ENCODE data around the gene LYPD5.

The LYPD5 gene

GRCh38 chr19:43784241-43784980 lies 17.8 kb downstream of the LYPD5 start:
- H3K36me3 ChIP-seq (ENCODE audit: control insufficient read depth, insufficient read depth, low read length): no peaks in the 10 kb centered on the region
- H3K56ac ChIP-seq (ENCODE audit: low read length): no peak overlapping the region
- no peak overlapping the region for H2AK5ac ChIP-seq (ENCODE audit: low read length)
- no peak overlapping the region for H3K4me3 ChIP-seq (ENCODE audit: low read length)
- H2BK15ac ChIP-seq (replicated peaks; ENCODE audit: low read depth): no peak overlapping the region
- no peaks in the 10 kb centered on the region for H3K79me1 ChIP-seq (ENCODE audit: low read length)
- H3K4me2 ChIP-seq (ENCODE audit: low read length): no peak overlapping the region
- H3K23ac ChIP-seq (ENCODE audit: low read length): no peak overlapping the region
- H3K27ac ChIP-seq (ENCODE audit: low read depth, low read length): no peak overlapping the region
- H4K8ac ChIP-seq (ENCODE audit: low read depth, low read length): no peak overlapping the region
- H3K4ac ChIP-seq (ENCODE audit: low read depth, low read length): no peak overlapping the region
- H2BK120ac ChIP-seq (ENCODE audit: low read depth, low read length): no peak overlapping the region
- no peak overlapping the region for H2BK5ac ChIP-seq (ENCODE audit: low read length)
- DNase-seq: peak; percentile 83
- H3K4me1 ChIP-seq (ENCODE audit: control insufficient read depth, low read depth, low read length): no peaks in the 10 kb centered on the region
- no peaks in the 10 kb centered on the region for H3K79me2 ChIP-seq (ENCODE audit: control insufficient read depth, insufficient read depth, low read length)
- H3K9ac ChIP-seq (ENCODE audit: low read length): no peak overlapping the region
- WGBS (ENCODE audit: extremely low coverage, insufficient coverage, low lambda C conversion rate): no CpG with 5 or more reads among the region's 4 CpGs
- no peaks in the 10 kb centered on the region for H3K27me3 ChIP-seq (ENCODE audit: insufficient read depth, low read length, poor library complexity)
- no peak overlapping the region for H4K5ac ChIP-seq (ENCODE audit: low read length)
- no peak overlapping the region for H3K18ac ChIP-seq (ENCODE audit: low read length)

GRCh38 chr19:43783636-43784035 lies 18.6 kb downstream of the LYPD5 start:
- Histone ChIP-seq H4K8ac (ENCODE audit: low read depth, low read length) (no peak overlapping the region), H3K4ac (ENCODE audit: low read depth, low read length) (no peak overlapping the region), H2BK15ac (replicated peaks; ENCODE audit: low read depth) (no peak overlapping the region), H3K56ac (ENCODE audit: low read length) (no peak overlapping the region), H3K27ac (ENCODE audit: low read depth, low read length) (no peak overlapping the region), H3K27me3 (ENCODE audit: insufficient read depth, low read length, poor library complexity) (no peaks in the 10 kb centered on the region), H3K4me3 (ENCODE audit: low read length) (no peak overlapping the region), H2BK5ac (ENCODE audit: low read length) (no peak overlapping the region), H3K36me3 (ENCODE audit: control insufficient read depth, insufficient read depth, low read length) (no peaks in the 10 kb centered on the region), H3K4me2 (ENCODE audit: low read length) (no peak overlapping the region), H2BK120ac (ENCODE audit: low read depth, low read length) (no peak overlapping the region), H3K9ac (ENCODE audit: low read length) (no peak overlapping the region), H3K79me2 (ENCODE audit: control insufficient read depth, insufficient read depth, low read length) (no peaks in the 10 kb centered on the region), H3K18ac (ENCODE audit: low read length) (no peak overlapping the region), H2AK5ac (ENCODE audit: low read length) (no peak overlapping the region), H3K79me1 (ENCODE audit: low read length) (no peaks in the 10 kb centered on the region), H3K4me1 (ENCODE audit: control insufficient read depth, low read depth, low read length) (no peaks in the 10 kb centered on the region), H4K5ac (ENCODE audit: low read length) (no peak overlapping the region), H3K23ac (ENCODE audit: low read length) (no peak overlapping the region)
- WGBS (ENCODE audit: extremely low coverage, insufficient coverage, low lambda C conversion rate): no CpG with 5 or more reads among the region's 8 CpGs
- no peak for DNase-seq

- H3K9ac ChIP-seq (ENCODE audit: low read length): no peak overlapping the region
- H3K4ac ChIP-seq (ENCODE audit: low read depth, low read length): no peak overlapping the region
- no peaks in the 10 kb centered on the region for H3K27me3 ChIP-seq (ENCODE audit: insufficient read depth, low read length, poor library complexity)
- WGBS (ENCODE audit: extremely low coverage, insufficient coverage, low lambda C conversion rate): no CpG with 5 or more reads among the region's 24 CpGs
- no peak overlapping the region for H2BK120ac ChIP-seq (ENCODE audit: low read depth, low read length)
- no peak for DNase-seq
- H2AK5ac ChIP-seq (ENCODE audit: low read length): no peak overlapping the region
- H3K4me1 ChIP-seq (ENCODE audit: control insufficient read depth, low read depth, low read length): no peaks in the 10 kb centered on the region
- no peak overlapping the region for H2BK15ac ChIP-seq (replicated peaks; ENCODE audit: low read depth)
- no peak overlapping the region for H4K8ac ChIP-seq (ENCODE audit: low read depth, low read length)
- no peak overlapping the region for H4K5ac ChIP-seq (ENCODE audit: low read length)
- H3K18ac ChIP-seq (ENCODE audit: low read length): no peak overlapping the region
- no peaks in the 10 kb centered on the region for H3K36me3 ChIP-seq (ENCODE audit: control insufficient read depth, insufficient read depth, low read length)
- H3K4me2 ChIP-seq (ENCODE audit: low read length): no peak overlapping the region
- H3K56ac ChIP-seq (ENCODE audit: low read length): no peak overlapping the region
- no peak overlapping the region for H3K27ac ChIP-seq (ENCODE audit: low read depth, low read length)
- no peak overlapping the region for H3K4me3 ChIP-seq (ENCODE audit: low read length)
- no peak overlapping the region for H3K23ac ChIP-seq (ENCODE audit: low read length)
- H3K79me2 ChIP-seq (ENCODE audit: control insufficient read depth, insufficient read depth, low read length): no peaks in the 10 kb centered on the region
- H3K79me1 ChIP-seq (ENCODE audit: low read length): no peaks in the 10 kb centered on the region
- no peak overlapping the region for H2BK5ac ChIP-seq (ENCODE audit: low read length)
These were observed 19.5 kb downstream of the LYPD5 start for GRCh38 chr19:43782689-43783231.

GRCh38 chr19:43782311-43782660 lies 20.0 kb downstream of the LYPD5 start:
- H3K4ac ChIP-seq (ENCODE audit: low read depth, low read length): no peak overlapping the region
- H4K8ac ChIP-seq (ENCODE audit: low read depth, low read length): no peak overlapping the region
- no CpG with 5 or more reads among the region's 8 CpGs for WGBS (ENCODE audit: extremely low coverage, insufficient coverage, low lambda C conversion rate)
- H3K27me3 ChIP-seq (ENCODE audit: insufficient read depth, low read length, poor library complexity): no peaks in the 10 kb centered on the region
- no peak overlapping the region for H3K4me2 ChIP-seq (ENCODE audit: low read length)
- no peak overlapping the region for H3K9ac ChIP-seq (ENCODE audit: low read length)
- H3K79me2 ChIP-seq (ENCODE audit: control insufficient read depth, insufficient read depth, low read length): no peaks in the 10 kb centered on the region
- H2AK5ac ChIP-seq (ENCODE audit: low read length): no peak overlapping the region
- H3K4me1 ChIP-seq (ENCODE audit: control insufficient read depth, low read depth, low read length): no peaks in the 10 kb centered on the region
- no peaks in the 10 kb centered on the region for H3K36me3 ChIP-seq (ENCODE audit: control insufficient read depth, insufficient read depth, low read length)
- H3K56ac ChIP-seq (ENCODE audit: low read length): no peak overlapping the region
- H2BK120ac ChIP-seq (ENCODE audit: low read depth, low read length): no peak overlapping the region
- no peak for DNase-seq
- no peak overlapping the region for H2BK15ac ChIP-seq (replicated peaks; ENCODE audit: low read depth)
- no peak overlapping the region for H2BK5ac ChIP-seq (ENCODE audit: low read length)
- no peak overlapping the region for H3K18ac ChIP-seq (ENCODE audit: low read length)
- no peak overlapping the region for H4K5ac ChIP-seq (ENCODE audit: low read length)
- H3K27ac ChIP-seq (ENCODE audit: low read depth, low read length): no peak overlapping the region
- H3K4me3 ChIP-seq (ENCODE audit: low read length): no peak overlapping the region
- H3K79me1 ChIP-seq (ENCODE audit: low read length): no peaks in the 10 kb centered on the region
- no peak overlapping the region for H3K23ac ChIP-seq (ENCODE audit: low read length)

- Histone ChIP-seq H3K27ac (ENCODE audit: low read depth, low read length) (no peak overlapping the region), H2BK5ac (ENCODE audit: low read length) (no peak overlapping the region), H3K4me1 (ENCODE audit: control insufficient read depth, low read depth, low read length) (no peaks in the 10 kb centered on the region), H3K4me2 (ENCODE audit: low read length) (no peak overlapping the region), H3K79me2 (ENCODE audit: control insufficient read depth, insufficient read depth, low read length) (no peaks in the 10 kb centered on the region), H2BK15ac (replicated peaks; ENCODE audit: low read depth) (no peak overlapping the region), H4K8ac (ENCODE audit: low read depth, low read length) (no peak overlapping the region), H3K56ac (ENCODE audit: low read length) (no peak overlapping the region), H3K36me3 (ENCODE audit: control insufficient read depth, insufficient read depth, low read length) (no peaks in the 10 kb centered on the region), H3K9ac (ENCODE audit: low read length) (no peak overlapping the region), H2AK5ac (ENCODE audit: low read length) (no peak overlapping the region), H3K27me3 (ENCODE audit: insufficient read depth, low read length, poor library complexity) (no peaks in the 10 kb centered on the region), H2BK120ac (ENCODE audit: low read depth, low read length) (no peak overlapping the region), H3K18ac (ENCODE audit: low read length) (no peak overlapping the region), H3K23ac (ENCODE audit: low read length) (no peak overlapping the region), H3K4me3 (ENCODE audit: low read length) (no peak overlapping the region), H3K79me1 (ENCODE audit: low read length) (no peaks in the 10 kb centered on the region), H4K5ac (ENCODE audit: low read length) (no peak overlapping the region), H3K4ac (ENCODE audit: low read depth, low read length) (no peak overlapping the region)
- no peak for DNase-seq
- WGBS (ENCODE audit: extremely low coverage, insufficient coverage, low lambda C conversion rate): 100% methylated on average over 2 of the region's 14 CpGs
These were observed 20.5 kb downstream of the LYPD5 start for GRCh38 chr19:43781630-43782310.
